SK-N-SH (cell line): ENCODE results near the gene C17orf114.
A peak's percentile ranks its signal among the peaks of the same experiment; 100 is the strongest.

Experiments
- CTCF ChIP-seq: fragments of 200-600 bp; sonication (generic); IDR thresholded peaks from 2 replicates; pipeline ENCODE4 v1.6.1; 2017; ENCODE audit warnings: antibody characterized with exemption, mild to moderate bottlenecking, moderate library complexity
- EP300 ChIP-seq, 2 experiments: IDR thresholded peaks; 2 replicates each; pipeline versions ENCODE4 v1.4.0 to v1.6.1; 2012; ENCODE audit warnings: borderline replicate concordance in 1 of 2, low read depth in 1 of 2, low read length in 1 of 2
- EZH2phosphoT487 ChIP-seq: fragments of 200-600 bp; sonication (generic); IDR thresholded peaks from 2 replicates; pipeline ENCODE4 v1.6.1; 2017; ENCODE audit warnings: low read depth, mixed run types, mild to moderate bottlenecking, antibody characterized with exemption, moderate library complexity, borderline replicate concordance
- FOXM1 ChIP-seq: IDR thresholded peaks from 2 replicates; pipeline ENCODE4 v1.4.0; 2012; ENCODE audit warnings: low read depth, mild to moderate bottlenecking
- IRF3 ChIP-seq: fragments of 150-350 bp; IDR thresholded peaks from 2 replicates; pipeline ENCODE4 v1.6.1; 2016; ENCODE audit warnings: mild to moderate bottlenecking, low read depth, low read length
- POLR2AphosphoS5 ChIP-seq: IDR thresholded peaks from 2 replicates; pipeline ENCODE4 v1.6.1; 2012; ENCODE audit warnings: low read depth, low read length
- RXRA ChIP-seq: IDR thresholded peaks from 2 replicates; pipeline ENCODE4 v1.4.0; 2012; ENCODE audit warnings: low read depth, mild to moderate bottlenecking, borderline replicate concordance

- TF ChIP-seq CTCF = peak; percentile 58
- TF ChIP-seq IRF3 = no peak
- TF ChIP-seq FOXM1 = no peak
- no peak for TF ChIP-seq EP300 (IDR thresholded peaks at IDR 0.05; ENCODE audit: borderline replicate concordance in 1 of 2, low read depth in 1 of 2, low read length in 1 of 2)
- no peak for TF ChIP-seq POLR2AphosphoS5
- no peak for TF ChIP-seq RXRA
- no peak for TF ChIP-seq EZH2phosphoT487
These were observed 12.0 kb downstream of the C17orf114 start for GRCh38 chr17:4789951-4790704.
